Measurements from ENCODE around the gene CTNND1. TPM values are rescaled to one million over a fixed set of nuclear protein-coding genes. Genes with fewer than 3 reads are reported as not detected.
A peak's percentile ranks its signal among the peaks of the same experiment; 100 is the strongest.
"Not testable (repeated sequence)": the region's sequence is repeated elsewhere in the genome, so short reads cannot be mapped to it uniquely, and the experiment has no call there.

The CTNND1 gene
- polyA plus RNA-seq, 1 donor from 2014 or later = 70.3 TPM

GRCh38 chr11:57713835-57714234 lies 47.8 kb upstream of the CTNND1 start:
- Histone ChIP-seq H3K9me2 (ENCODE audit: insufficient read depth, low read length) (no peaks in the 10 kb centered on the region), H3K4me3 (ENCODE audit: low read length) (peak overlapping the region; percentile 84), H3K4me2 (ENCODE audit: low read length) (peak overlapping the region; percentile 79), H2AFZ (ENCODE audit: low read depth, low read length) (no peak overlapping the region), H3K36me3 (ENCODE audit: insufficient read depth, low read length) (no peaks in the 10 kb centered on the region), H3K79me2 (replicated peaks; ENCODE audit: insufficient read depth, low read length) (peaks cover 51% of the 10 kb centered on the region), H3K9ac (ENCODE audit: low read length) (peak overlapping the region; percentile 88), H3K27ac (ENCODE audit: low read length) (no peak overlapping the region), H4K20me1 (ENCODE audit: insufficient read depth) (no peaks in the 10 kb centered on the region), H3K9me3 (ENCODE audit: low read length) (no peaks in the 10 kb centered on the region), H3F3A (ENCODE audit: insufficient read depth, low read length, poor library complexity, severe bottlenecking) (no peaks in the 10 kb centered on the region), H3K27me3 (ENCODE audit: insufficient read depth, low read depth, low read length) (no peaks in the 10 kb centered on the region)
- TF ChIP-seq EP300 (conservative IDR thresholded peaks at IDR 0.05; ENCODE audit: poor library complexity, severe bottlenecking) = no peak
- TF ChIP-seq RAD21 (conservative IDR thresholded peaks at IDR 0.05) = no peak
- TF ChIP-seq TAF1 (IDR thresholded peaks at IDR 0.05; ENCODE audit: low read depth) = no peak
- TF ChIP-seq MXI1 (conservative IDR thresholded peaks at IDR 0.05; ENCODE audit: poor library complexity, severe bottlenecking) = no peak
- no peak for TF ChIP-seq REST (IDR thresholded peaks at IDR 0.05; ENCODE audit: borderline replicate concordance)
- no peak for TF ChIP-seq POLR2AphosphoS5 (IDR thresholded peaks at IDR 0.05)
- no peak for TF ChIP-seq SMC3 (conservative IDR thresholded peaks at IDR 0.05; ENCODE audit: poor library complexity)
- TF ChIP-seq EZH2 (IDR thresholded peaks at IDR 0.05; ENCODE audit: borderline replicate concordance, insufficient read depth, low read length, poor library complexity, severe bottlenecking) = no peak
- TF ChIP-seq CTCF (IDR thresholded peaks at IDR 0.05; ENCODE audit: poor library complexity, severe bottlenecking) = no peak

- H3K4me2 ChIP-seq (ENCODE audit: low read length); H3K36me3 ChIP-seq (ENCODE audit: insufficient read depth, low read length); H3K4me3 ChIP-seq (ENCODE audit: low read length); H3K27ac ChIP-seq (ENCODE audit: low read length); H3F3A ChIP-seq (ENCODE audit: insufficient read depth, low read length, poor library complexity, severe bottlenecking); H3K9me3 ChIP-seq (ENCODE audit: low read length); H2AFZ ChIP-seq (ENCODE audit: low read depth, low read length); H4K20me1 ChIP-seq (ENCODE audit: insufficient read depth); H3K9me2 ChIP-seq (ENCODE audit: insufficient read depth, low read length); H3K27me3 ChIP-seq (ENCODE audit: insufficient read depth, low read depth, low read length); H3K9ac ChIP-seq (ENCODE audit: low read length): not testable (repeated sequence)
- H3K79me2 ChIP-seq (replicated peaks; ENCODE audit: insufficient read depth, low read length) = peaks cover 41% of the 10 kb centered on the region
Observed at GRCh38 chr11:57716726-57717125, 44.9 kb upstream of the CTNND1 start.

- TF ChIP-seq EZH2 (IDR thresholded peaks at IDR 0.05; ENCODE audit: borderline replicate concordance, insufficient read depth, low read length, poor library complexity, severe bottlenecking) (no peak), SMC3 (conservative IDR thresholded peaks at IDR 0.05; ENCODE audit: poor library complexity) (no peak), RAD21 (conservative IDR thresholded peaks at IDR 0.05) (no peak), TAF1 (IDR thresholded peaks at IDR 0.05; ENCODE audit: low read depth) (no peak), EP300 (conservative IDR thresholded peaks at IDR 0.05; ENCODE audit: poor library complexity, severe bottlenecking) (no peak), CTCF (IDR thresholded peaks at IDR 0.05; ENCODE audit: poor library complexity, severe bottlenecking) (no peak), MXI1 (conservative IDR thresholded peaks at IDR 0.05; ENCODE audit: poor library complexity, severe bottlenecking) (no peak)
- H3K79me2 ChIP-seq (replicated peaks; ENCODE audit: insufficient read depth, low read length) = peaks cover 16% of the 10 kb centered on the region
- no peaks in the 10 kb centered on the region for H3K27me3 ChIP-seq (ENCODE audit: insufficient read depth, low read depth, low read length)
- no peaks in the 10 kb centered on the region for H3K9me3 ChIP-seq (ENCODE audit: low read length)
- no peaks in the 10 kb centered on the region for H4K20me1 ChIP-seq (ENCODE audit: insufficient read depth)
- no peak overlapping the region for H3K4me2 ChIP-seq (ENCODE audit: low read length)
- no peak overlapping the region for H3K9ac ChIP-seq (ENCODE audit: low read length)
- no peak overlapping the region for H2AFZ ChIP-seq (ENCODE audit: low read depth, low read length)
- no peaks in the 10 kb centered on the region for H3F3A ChIP-seq (ENCODE audit: insufficient read depth, low read length, poor library complexity, severe bottlenecking)
- no peaks in the 10 kb centered on the region for H3K9me2 ChIP-seq (ENCODE audit: insufficient read depth, low read length)
- no peaks in the 10 kb centered on the region for H3K36me3 ChIP-seq (ENCODE audit: insufficient read depth, low read length)
- H3K4me3 ChIP-seq (ENCODE audit: low read length) = no peak overlapping the region
- no peak overlapping the region for H3K27ac ChIP-seq (ENCODE audit: low read length)
Observed at GRCh38 chr11:57727185-57727584, 34.4 kb upstream of the CTNND1 start.

Measured in neural cell (in vitro differentiated cells).